OCI-LY1 (cell line): ENCODE measurements around the gene MLXIPL.
"Not testable (repeated sequence)": the region's sequence is repeated elsewhere in the genome, so short reads cannot be mapped to it uniquely, and the experiment has no call there.

ENCODE experiments used
- EZH2 ChIP-seq: fragments of 200-600 bp; sonication (generic), shearing (Covaris generic); IDR thresholded peaks from 2 replicates; pipeline ENCODE4 v1.8.0; 2017; ENCODE audit warnings: borderline replicate concordance, mixed run types, mild to moderate bottlenecking, antibody characterized with exemption, low read length, moderate library complexity, mixed read lengths
- TF ChIP-seq, protein P1 (sequence below): fragments of 200-600 bp; sonication (generic), shearing (Covaris generic); IDR thresholded peaks from 2 replicates; pipeline ENCODE4 v1.5.1; 2017; ENCODE audit warnings: mild to moderate bottlenecking, antibody characterized with exemption, low read length, moderate library complexity, mixed read lengths

DNA sequence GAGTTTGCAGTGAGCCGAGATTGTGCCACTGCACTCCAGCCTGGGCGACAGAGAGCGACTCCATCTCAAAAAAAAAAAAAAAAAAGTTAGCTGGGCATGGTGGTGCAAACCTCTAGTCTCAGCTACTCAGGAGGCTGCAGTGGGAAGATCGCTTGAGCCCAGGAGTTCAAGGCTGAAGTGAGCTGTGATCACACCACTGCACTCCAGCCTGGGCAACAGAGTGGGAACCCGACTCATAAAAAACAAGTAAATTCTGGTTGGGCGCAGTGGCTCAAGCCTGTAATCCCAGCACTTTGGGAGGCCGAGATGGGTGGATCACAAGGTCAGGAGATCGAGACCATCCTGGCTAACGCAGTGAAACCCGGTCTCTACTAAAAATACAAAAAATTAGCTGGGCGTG lies 4.9 kb downstream of the MLXIPL start:
- TF ChIP-seq, protein P1, sequence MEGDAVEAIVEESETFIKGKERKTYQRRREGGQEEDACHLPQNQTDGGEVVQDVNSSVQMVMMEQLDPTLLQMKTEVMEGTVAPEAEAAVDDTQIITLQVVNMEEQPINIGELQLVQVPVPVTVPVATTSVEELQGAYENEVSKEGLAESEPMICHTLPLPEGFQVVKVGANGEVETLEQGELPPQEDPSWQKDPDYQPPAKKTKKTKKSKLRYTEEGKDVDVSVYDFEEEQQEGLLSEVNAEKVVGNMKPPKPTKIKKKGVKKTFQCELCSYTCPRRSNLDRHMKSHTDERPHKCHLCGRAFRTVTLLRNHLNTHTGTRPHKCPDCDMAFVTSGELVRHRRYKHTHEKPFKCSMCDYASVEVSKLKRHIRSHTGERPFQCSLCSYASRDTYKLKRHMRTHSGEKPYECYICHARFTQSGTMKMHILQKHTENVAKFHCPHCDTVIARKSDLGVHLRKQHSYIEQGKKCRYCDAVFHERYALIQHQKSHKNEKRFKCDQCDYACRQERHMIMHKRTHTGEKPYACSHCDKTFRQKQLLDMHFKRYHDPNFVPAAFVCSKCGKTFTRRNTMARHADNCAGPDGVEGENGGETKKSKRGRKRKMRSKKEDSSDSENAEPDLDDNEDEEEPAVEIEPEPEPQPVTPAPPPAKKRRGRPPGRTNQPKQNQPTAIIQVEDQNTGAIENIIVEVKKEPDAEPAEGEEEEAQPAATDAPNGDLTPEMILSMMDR: not testable (repeated sequence)
- TF ChIP-seq EZH2: not testable (repeated sequence)
